PC-9 (cell line): ENCODE measurements around the gene EHD2.

ENCODE experiments used
- CTCF ChIP-seq: fragments of 200-600 bp; sonication (generic); conservative IDR thresholded peaks from 2 replicates; pipeline ENCODE4 v1.6.1; 2017; ENCODE audit warnings: mixed run types, antibody characterized with exemption, mild to moderate bottlenecking, moderate library complexity
- EZH2 ChIP-seq: fragments of 200-600 bp; sonication (generic); IDR thresholded peaks from 2 replicates; pipeline ENCODE4 v1.8.0; 2017; ENCODE audit warnings: antibody characterized with exemption, low read depth

DNA sequence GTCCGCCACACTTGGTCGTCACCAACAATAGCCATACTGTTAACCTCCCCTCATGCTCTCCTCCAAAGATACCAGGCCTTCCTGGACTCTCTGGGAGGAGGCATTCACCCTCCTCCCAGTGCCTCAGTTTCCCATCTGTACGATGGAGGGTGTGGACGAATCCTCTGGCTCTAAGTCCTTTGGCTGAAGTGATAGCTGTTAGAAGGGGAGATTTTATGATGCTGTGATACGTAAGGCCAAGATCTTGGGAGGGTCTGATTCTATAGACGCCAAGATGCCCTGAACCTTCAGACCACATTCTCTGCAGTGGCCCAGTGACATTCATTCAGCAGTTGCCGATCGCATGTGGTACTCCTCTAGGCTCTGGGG, 17.3 kb downstream of the EHD2 start:
- TF ChIP-seq CTCF = no peak
- no peak for TF ChIP-seq EZH2
